SIG-M5 treated with dmso at 0.1 percent for 504 hours (cell line): ENCODE measurements around the gene ITGA5.
A peak's percentile ranks its signal among the peaks of the same experiment; 100 is the strongest.

Experiments used
- DNase-seq: peaks from one replicate; lab custom pipeline; 2025; ENCODE audit not compliant: unreplicated experiment; lab: John Stamatoyannopoulos, UW

ITGA5 gene

GRCh38 chr12:54412786-54413185 lies 6.3 kb downstream of the ITGA5 start:
- no peak for DNase-seq

- DNase-seq: no peak
These were observed 6.7 kb downstream of the ITGA5 start for GRCh38 chr12:54412348-54412747.

- peak; percentile 91 for DNase-seq
These were observed 7.5 kb downstream of the ITGA5 start for GRCh38 chr12:54411391-54412241.

GRCh38 chr12:54409267-54409666 lies 9.8 kb downstream of the ITGA5 start:
- no peak for DNase-seq

GRCh38 chr12:54407183-54407905 lies 11.7 kb downstream of the ITGA5 start:
- DNase-seq: peak; percentile 64

- no peak for DNase-seq
These were observed 13.5 kb downstream of the ITGA5 start for GRCh38 chr12:54405573-54405972.

GRCh38 chr12:54405106-54405505 lies 14.0 kb downstream of the ITGA5 start:
- no peak for DNase-seq

- peak; percentile 53 for DNase-seq
These were observed 14.7 kb downstream of the ITGA5 start for GRCh38 chr12:54404061-54405004.

- no peak for DNase-seq
These were observed 17.9 kb downstream of the ITGA5 start for GRCh38 chr12:54401119-54401518.

GRCh38 chr12:54398995-54399793 lies 19.9 kb downstream of the ITGA5 start:
- DNase-seq: peak; percentile 73

- no peak for DNase-seq
These were observed 20.8 kb downstream of the ITGA5 start for GRCh38 chr12:54398218-54398617.

- DNase-seq: no peak
These were observed 21.9 kb downstream of the ITGA5 start for GRCh38 chr12:54397157-54397556.

- no peak for DNase-seq
These were observed 23.5 kb downstream of the ITGA5 start for GRCh38 chr12:54395545-54395944.

- no peak for DNase-seq
These were observed 24.1 kb downstream of the ITGA5 start for GRCh38 chr12:54394986-54395385.

GRCh38 chr12:54394281-54394719 lies 24.8 kb downstream of the ITGA5 start:
- peak; percentile 61 for DNase-seq

- peak; percentile 40 for DNase-seq
These were observed 25.3 kb downstream of the ITGA5 start for GRCh38 chr12:54393743-54394142.

- no peak for DNase-seq
These were observed 25.9 kb downstream of the ITGA5 start for GRCh38 chr12:54393207-54393609.

GRCh38 chr12:54392485-54393206 lies 26.4 kb downstream of the ITGA5 start:
- no peak for DNase-seq

- DNase-seq: peak; percentile 36
These were observed 28.2 kb downstream of the ITGA5 start for GRCh38 chr12:54390668-54391551.
